Rectal smooth muscle tissue (tissue), 1 donor: ENCODE data around the gene HEPHL1.
"Not testable (repeated sequence)": the region's sequence is repeated elsewhere in the genome, so short reads cannot be mapped to it uniquely, and the experiment has no call there.

Experiments
- H3K27ac ChIP-seq: one replicate; pipeline ENCODE4 v1.7.0; 2013; ENCODE audit warnings: low read depth, low read length, inconsistent platforms
- H3K27me3 ChIP-seq: one replicate; pipeline ENCODE4 v1.7.0; 2013; ENCODE audit warnings: low read length; ENCODE audit not compliant: control insufficient read depth, insufficient read depth
- H3K36me3 ChIP-seq: one replicate; pipeline ENCODE4 v1.7.0; 2013; ENCODE audit warnings: low read length; ENCODE audit not compliant: control insufficient read depth, insufficient read depth
- H3K4me1 ChIP-seq: one replicate; pipeline ENCODE4 v1.7.0; 2013; ENCODE audit warnings: low read length; ENCODE audit not compliant: control insufficient read depth, insufficient read depth
- H3K4me3 ChIP-seq: one replicate; pipeline ENCODE4 v1.7.0; 2013; ENCODE audit warnings: low read length
- H3K9ac ChIP-seq: one replicate; pipeline ENCODE4 v1.7.0; 2013; ENCODE audit warnings: low read length

Gene HEPHL1

DNA sequence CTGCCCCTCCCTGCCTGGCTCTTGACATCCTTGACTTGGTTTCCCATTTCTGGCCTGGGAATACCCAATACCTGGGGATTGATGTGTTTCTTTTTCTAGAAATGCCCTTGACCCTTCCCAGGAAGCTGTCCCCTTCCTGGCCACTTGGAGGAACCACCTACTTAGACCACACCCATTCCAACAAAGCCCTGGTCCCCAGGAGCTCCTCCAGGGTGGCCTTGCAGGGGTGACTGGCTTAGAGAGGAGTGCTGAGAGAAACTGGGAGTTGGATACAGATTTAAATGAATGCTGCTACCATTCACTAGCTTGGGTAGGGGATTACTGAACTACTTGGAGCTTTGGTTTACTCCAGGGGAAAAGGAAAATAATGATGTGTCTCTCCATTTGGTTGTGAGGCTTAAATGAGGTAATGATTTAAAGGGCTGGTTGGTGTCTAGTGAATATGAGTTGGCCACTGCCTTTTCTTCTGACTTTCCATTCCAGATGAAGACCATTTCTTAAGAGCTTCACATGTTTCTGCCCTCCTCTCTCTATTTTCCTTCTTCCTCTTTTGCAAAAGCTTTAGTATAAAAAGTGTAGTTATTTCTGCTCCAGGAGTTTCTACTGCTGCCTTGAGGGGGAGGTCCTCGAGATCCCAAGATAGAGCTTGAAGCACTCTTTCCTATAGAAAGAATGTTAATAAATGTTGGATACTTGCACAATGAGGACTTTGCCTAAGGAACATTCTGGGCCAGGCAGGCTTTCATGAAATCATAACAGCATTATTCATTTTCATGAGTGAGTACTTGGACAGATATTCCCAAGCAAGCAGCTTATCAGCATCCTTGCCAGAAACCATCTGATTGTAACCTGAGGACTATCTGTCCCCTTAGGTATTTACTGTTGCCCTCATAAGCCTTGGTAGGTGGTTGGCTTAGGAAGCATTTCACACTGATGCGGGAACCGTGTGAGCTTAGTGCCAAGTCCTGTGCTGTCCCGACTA is 129.8 kb downstream of the HEPHL1 start:
- no peak overlapping the region for H3K27ac ChIP-seq
- H3K4me1 ChIP-seq: peaks cover 6% of the 10 kb centered on the region
- no peak overlapping the region for H3K9ac ChIP-seq
- peaks cover 3% of the 10 kb centered on the region for H3K36me3 ChIP-seq
- no peak overlapping the region for H3K4me3 ChIP-seq
- no peaks in the 10 kb centered on the region for H3K27me3 ChIP-seq

DNA sequence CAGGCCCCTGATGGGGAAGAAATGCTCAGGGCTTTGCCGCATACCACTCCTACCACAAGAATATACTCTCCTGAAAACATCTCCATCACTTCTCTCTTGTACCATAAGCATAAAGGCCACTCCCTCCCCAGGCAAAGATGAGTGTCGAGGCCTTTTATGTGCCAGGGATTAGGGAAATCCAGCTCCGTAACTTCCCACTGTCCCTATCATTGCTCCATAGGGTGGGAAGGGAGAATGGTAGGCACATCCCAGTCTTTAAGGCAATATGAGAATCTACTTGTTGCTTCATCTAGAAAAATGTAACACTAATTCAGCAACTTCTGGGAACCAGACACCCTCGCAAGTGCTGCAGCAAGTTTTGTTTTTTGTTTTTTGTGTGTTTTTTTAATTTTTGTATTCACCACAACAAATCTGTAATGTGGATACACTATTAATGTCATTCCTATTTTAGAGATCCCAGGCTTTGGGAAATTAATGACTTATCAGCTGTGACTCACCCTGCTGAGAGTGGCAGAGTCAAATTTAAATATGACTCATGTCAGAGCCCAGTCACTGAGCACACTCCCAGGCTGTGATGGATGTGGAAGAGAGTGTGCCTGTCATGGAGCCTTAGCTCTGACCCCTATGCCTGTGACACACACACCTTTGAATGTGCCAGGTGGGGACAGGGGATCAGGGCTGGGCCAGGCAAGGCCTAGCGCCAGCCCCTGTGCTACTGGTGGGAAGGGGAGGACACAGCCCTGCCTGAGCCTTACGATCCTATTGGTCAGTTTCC is 130.9 kb downstream of the HEPHL1 start:
- no peak overlapping the region for H3K4me3 ChIP-seq
- no peak overlapping the region for H3K9ac ChIP-seq
- no peaks in the 10 kb centered on the region for H3K27me3 ChIP-seq
- no peak overlapping the region for H3K27ac ChIP-seq
- H3K4me1 ChIP-seq: peaks cover 3% of the 10 kb centered on the region
- H3K36me3 ChIP-seq: peaks cover 3% of the 10 kb centered on the region

DNA sequence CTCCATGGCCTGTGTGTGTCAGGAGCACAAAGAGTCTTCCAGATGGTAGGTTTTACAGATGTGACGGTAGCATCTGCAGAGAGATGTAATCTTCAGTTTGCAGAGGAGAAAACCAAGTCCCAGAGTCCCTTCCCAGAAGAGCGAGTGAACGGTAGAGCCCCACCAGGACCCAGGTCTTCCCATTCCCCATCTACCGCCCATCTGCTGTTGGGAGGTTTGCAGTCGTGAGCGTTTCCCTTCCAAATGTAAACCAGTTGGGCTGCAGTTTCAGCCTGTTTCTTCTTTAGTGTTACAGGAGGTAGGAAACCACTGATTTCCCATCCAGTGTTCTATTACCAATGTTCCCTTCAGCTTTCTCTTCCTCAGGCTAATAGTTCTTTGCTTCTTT is 131.5 kb downstream of the HEPHL1 start:
- Histone ChIP-seq H3K9ac (no peak overlapping the region), H3K27ac (no peak overlapping the region), H3K36me3 (peaks cover 3% of the 10 kb centered on the region), H3K27me3 (no peaks in the 10 kb centered on the region), H3K4me3 (no peak overlapping the region), H3K4me1 (peaks cover 3% of the 10 kb centered on the region)

DNA sequence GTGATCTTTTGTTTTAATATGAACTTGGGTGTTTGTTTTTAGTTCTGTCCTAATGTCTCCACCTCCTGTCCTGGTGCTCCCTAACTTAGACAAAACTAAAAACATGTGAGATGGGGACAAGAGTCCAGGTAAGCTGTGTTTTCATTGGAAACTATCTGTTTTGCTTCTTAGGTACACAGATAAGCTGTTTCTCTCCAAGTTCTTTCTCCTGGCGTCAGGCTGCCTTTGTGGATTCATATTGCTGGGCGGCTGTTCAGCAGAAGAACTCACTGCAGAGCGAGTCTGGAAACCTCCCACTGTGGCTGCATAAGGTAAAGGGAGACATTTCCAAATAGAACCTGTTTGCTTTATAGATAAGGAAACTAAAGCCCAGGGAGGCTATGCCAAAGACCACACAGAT is 132.2 kb downstream of the HEPHL1 start:
- Histone ChIP-seq H3K27ac (no peak overlapping the region), H3K4me3 (no peak overlapping the region), H3K27me3 (no peaks in the 10 kb centered on the region), H3K4me1 (peaks cover 3% of the 10 kb centered on the region), H3K9ac (no peak overlapping the region), H3K36me3 (peaks cover 3% of the 10 kb centered on the region)

DNA sequence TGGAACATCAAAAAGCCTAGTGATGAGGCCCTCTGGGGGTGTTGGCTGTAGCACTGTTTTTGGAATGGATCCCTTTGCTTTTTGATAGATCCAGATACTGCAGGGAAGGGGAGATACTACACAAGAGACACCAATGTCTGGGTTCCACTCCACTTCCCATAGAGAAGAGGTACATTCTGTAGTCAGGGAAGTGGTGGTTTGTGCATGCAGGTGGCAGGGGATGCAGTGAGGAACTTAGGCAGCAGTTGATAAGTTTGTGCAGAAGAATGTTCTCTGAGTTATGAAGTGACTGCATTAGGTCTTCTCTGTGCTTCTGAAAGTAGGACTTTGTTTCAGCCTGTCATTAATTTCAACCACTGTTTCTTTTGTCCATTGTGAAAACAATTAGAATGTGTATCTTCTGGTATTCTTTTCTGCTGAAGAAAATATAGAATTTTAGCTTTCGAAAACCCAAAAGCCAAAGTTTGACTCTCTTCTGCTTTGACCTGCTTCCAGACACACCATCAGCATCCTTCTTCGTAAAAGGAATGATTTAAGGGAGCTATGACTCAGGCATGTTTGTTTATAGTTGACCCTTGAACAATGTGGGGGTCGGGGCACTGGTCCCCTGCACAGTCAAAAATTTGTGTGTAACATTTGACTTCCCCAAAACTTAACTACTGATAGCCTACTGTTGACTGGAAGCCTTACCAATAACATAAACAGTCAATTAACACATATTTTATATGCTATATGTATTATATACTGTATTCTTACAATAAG is 133.1 kb downstream of the HEPHL1 start:
- Histone ChIP-seq H3K9ac (no peak overlapping the region), H3K4me1 (peaks cover 3% of the 10 kb centered on the region), H3K4me3 (no peak overlapping the region), H3K27ac (no peak overlapping the region), H3K36me3 (peaks cover 3% of the 10 kb centered on the region), H3K27me3 (no peaks in the 10 kb centered on the region)

DNA sequence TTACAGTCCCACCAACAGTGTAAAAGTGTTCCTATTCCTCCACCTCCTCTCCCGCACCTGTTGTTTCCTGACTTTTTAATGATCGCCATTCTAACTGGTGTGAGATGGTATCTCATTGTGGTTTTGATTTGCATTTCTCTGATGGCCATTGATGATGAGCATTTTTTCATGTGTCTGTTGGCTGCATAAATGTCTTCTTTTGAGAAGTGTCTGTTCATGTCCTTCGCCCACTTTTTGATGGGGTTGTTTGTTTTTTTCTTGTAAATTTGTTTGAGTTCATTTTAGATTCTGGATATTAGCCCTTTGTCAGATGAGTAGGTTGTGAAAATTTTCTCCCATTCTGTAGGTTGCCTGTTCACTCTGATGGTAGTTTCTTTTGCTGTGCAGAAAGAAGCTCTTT is 136.2 kb downstream of the HEPHL1 start:
- not testable (repeated sequence) for H3K27ac ChIP-seq

More for the DNA sequence above, 136.2 kb downstream of the HEPHL1 start:
- not testable (repeated sequence) for H3K9ac ChIP-seq, H3K36me3 ChIP-seq, H3K4me3 ChIP-seq, H3K4me1 ChIP-seq, H3K27me3 ChIP-seq
